C4-2B (cell line): Measurements from ENCODE around the gene DENND5A.
"Not testable (repeated sequence)": the region's sequence is repeated elsewhere in the genome, so short reads cannot be mapped to it uniquely, and the experiment has no call there.

Source experiments
- H3K27ac ChIP-seq: fragments of 450-650 bp; 2 replicates; pipeline ENCODE4 v1.5.1; 2017
- ZFX ChIP-seq: fragments of 450-650 bp; IDR thresholded peaks from 2 replicates; pipeline ENCODE4 v1.6.1; 2017
- TF ChIP-seq, protein P1 (sequence below): fragments of 450-650 bp; conservative IDR thresholded peaks from 2 replicates; pipeline ENCODE4 v1.5.1; 2017; ENCODE audit warnings: mild to moderate bottlenecking

Gene DENND5A

DNA sequence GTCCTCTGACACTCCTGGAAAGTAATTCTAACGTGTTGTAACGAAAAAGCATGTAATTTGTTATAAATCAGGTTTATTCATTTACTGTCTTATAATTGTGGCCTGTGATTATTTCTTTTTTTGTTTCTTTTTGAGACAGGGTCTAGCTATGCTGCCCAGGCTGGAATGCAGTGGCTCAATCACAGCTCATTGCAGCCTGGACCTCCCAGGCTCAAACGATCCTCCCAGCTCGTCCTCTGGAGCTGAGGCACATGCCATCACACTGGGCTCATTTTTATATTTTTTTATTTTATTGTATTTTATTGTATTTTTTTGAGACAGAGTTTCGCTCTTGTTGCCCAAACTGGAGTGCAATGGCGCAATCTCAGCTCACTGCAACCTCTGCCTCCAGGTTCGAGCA lies 15.9 kb downstream of the DENND5A start:
- H3K27ac ChIP-seq = no peak overlapping the region

DNA sequence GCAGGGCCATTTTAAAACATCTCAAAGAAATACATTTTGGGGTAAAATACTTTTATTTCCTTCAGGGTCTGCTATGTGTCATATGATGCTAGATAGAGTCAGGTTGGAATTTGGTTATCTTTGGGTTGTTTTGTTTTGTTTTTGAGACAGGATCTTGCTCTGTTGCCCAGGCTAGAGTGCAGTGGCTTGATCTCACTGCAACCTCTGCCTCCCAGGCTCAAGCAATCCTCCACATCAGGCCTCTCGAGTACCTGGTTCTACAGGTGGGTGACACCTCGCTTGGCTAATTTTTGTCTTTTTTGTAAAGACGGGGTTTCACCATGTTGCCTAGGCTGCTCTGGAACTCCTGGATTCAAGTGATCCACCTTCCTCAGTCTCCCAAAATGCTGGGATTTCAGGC lies 17.3 kb downstream of the DENND5A start:
- H3K27ac ChIP-seq = no peak overlapping the region
- no peak for TF ChIP-seq ZFX

More for the DNA sequence above, 15.9 kb downstream of the DENND5A start:
- TF ChIP-seq, protein P1, sequence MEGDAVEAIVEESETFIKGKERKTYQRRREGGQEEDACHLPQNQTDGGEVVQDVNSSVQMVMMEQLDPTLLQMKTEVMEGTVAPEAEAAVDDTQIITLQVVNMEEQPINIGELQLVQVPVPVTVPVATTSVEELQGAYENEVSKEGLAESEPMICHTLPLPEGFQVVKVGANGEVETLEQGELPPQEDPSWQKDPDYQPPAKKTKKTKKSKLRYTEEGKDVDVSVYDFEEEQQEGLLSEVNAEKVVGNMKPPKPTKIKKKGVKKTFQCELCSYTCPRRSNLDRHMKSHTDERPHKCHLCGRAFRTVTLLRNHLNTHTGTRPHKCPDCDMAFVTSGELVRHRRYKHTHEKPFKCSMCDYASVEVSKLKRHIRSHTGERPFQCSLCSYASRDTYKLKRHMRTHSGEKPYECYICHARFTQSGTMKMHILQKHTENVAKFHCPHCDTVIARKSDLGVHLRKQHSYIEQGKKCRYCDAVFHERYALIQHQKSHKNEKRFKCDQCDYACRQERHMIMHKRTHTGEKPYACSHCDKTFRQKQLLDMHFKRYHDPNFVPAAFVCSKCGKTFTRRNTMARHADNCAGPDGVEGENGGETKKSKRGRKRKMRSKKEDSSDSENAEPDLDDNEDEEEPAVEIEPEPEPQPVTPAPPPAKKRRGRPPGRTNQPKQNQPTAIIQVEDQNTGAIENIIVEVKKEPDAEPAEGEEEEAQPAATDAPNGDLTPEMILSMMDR = no peak
- TF ChIP-seq ZFX = no peak

DNA sequence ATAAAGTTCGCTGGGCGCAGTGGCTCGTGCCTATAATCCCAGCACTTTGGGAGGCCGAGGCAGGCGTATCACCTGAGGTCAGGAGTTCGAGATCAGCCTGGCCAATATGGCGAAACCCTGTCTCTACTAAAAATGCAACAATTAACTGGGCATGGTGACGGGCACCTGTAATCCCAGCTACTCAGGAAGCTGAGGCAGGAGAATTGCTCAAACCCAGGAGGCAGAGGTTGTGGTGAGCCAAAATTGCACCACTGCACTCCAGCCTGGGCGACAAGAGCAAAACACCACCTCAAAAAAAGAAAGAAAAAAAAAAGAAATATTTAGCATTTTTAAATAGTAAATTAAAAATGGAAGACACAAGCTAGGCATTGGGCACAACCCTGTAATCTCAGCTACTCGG lies 28.9 kb downstream of the DENND5A start:
- H3K27ac ChIP-seq = not testable (repeated sequence)

DNA sequence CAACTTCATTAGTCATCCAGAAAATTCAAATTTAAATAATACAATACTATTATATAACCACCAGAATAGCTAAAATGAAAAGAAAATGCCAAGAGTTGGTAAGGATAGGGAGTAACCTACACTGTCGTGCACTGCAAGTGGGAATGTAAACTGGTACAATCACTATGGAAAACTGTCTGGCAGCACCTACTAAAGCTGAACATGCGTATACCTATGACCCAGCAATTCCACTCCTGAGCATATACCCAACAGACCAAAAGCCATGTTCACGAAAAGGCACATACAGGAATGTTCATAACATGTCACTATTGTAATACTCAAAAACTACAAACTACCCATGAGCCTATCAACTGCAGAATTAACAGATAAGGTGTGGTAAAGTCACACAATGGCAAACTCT lies 32.7 kb downstream of the DENND5A start:
- TF ChIP-seq, protein P1 = no peak
- TF ChIP-seq ZFX = no peak
- no peak overlapping the region for H3K27ac ChIP-seq

DNA sequence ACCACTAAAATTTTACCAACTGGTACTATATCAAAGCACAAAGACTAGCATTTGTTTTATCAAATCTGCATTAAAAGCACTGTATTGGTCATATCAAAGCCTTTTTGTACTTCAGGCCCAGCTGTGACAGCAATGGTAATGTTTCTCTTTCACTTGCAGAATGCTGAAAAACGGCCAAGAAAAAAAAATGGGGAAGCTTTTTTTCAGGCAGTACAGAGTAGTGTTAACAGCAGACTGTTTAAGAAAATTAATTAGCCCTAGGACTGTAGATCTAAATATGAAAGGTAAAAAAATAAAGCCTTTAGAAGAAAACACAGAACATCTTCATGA lies 33.3 kb downstream of the DENND5A start:
- TF ChIP-seq ZFX = no peak
- TF ChIP-seq, protein P1 = no peak
- no peak overlapping the region for H3K27ac ChIP-seq

GRCh38 chr11:9230296-9230695 lies 34.9 kb downstream of the DENND5A start:
- no peak overlapping the region for H3K27ac ChIP-seq
- TF ChIP-seq, protein P1 = no peak
- TF ChIP-seq ZFX = no peak

DNA sequence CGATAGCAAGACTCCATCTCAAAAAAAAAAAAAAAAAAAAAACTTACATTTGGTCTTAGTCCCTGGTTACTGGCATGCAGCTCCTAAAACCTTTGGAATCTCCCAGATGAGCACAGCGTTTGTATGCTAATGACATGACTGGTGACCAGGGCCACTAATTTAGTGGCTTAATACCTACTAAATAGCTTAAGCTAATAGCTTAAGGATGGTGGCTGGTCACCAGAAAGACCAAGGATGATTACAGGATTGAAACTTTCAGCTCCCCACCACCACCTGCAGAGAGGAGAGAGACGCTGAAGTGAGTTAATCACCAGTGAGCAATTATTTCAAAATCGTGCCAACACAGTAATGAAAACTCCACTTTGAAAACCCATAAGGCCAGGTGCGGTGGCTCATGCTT lies 37.1 kb downstream of the DENND5A start:
- H3K27ac ChIP-seq = no peak overlapping the region
- no peak for TF ChIP-seq ZFX
- TF ChIP-seq, protein P1 = no peak

DNA sequence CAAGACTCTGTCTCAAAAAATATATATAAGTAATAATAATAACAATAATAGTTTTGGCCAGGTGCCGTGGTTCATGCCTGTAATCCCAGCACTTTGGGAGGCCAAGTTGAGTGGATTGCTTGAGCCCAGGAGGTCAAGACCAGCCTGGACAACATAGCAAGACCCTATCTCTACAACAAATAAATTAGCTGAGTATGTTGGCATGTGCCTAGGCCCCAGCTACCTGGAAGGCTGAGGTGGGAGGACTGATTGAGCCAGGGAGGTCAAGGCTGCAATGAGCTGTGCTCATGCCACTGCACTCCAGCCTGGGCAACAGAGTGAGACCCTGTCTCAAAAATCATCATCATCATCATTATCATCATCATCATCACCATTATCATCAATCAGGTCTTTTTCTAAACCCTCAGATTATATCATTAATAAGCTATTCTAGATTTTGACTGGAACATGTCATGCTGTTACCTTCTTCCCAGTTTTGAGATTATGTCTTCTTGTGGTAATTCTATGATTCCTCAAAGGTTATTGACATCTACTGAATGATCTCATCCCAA lies 39.3 kb downstream of the DENND5A start:
- no peak for TF ChIP-seq ZFX
- TF ChIP-seq, protein P1 = no peak
- no peak overlapping the region for H3K27ac ChIP-seq

DNA sequence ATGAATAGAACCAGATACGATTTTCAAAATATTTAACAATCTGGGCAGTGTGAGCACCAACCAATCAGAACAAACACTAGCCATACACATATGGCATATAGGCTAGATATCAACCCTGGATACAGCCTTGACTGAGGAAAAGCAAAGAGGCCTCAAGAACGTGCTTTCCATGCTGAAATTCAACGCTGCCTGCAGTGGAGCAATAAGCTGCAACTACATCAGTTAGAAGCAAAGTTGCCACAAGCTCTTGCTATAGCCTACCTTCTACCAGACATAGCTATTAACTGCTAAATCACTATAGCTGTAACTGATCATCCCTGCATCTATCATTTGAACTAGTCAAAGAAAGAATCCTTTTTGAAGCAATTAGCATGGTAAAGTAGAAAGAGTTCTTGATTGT lies 42.5 kb downstream of the DENND5A start:
- no peak for TF ChIP-seq ZFX
- TF ChIP-seq, protein P1 = no peak
- H3K27ac ChIP-seq = no peak overlapping the region

GRCh38 chr11:9220853-9221252 lies 44.3 kb downstream of the DENND5A start:
- H3K27ac ChIP-seq = not testable (repeated sequence)
